NCI-H774 (cell line): ENCODE measurements around the gene NPBWR2.

Experiments
- DNase-seq: peaks from one replicate; lab custom pipeline; 2025; lab: John Stamatoyannopoulos, UW

Gene NPBWR2

DNA sequence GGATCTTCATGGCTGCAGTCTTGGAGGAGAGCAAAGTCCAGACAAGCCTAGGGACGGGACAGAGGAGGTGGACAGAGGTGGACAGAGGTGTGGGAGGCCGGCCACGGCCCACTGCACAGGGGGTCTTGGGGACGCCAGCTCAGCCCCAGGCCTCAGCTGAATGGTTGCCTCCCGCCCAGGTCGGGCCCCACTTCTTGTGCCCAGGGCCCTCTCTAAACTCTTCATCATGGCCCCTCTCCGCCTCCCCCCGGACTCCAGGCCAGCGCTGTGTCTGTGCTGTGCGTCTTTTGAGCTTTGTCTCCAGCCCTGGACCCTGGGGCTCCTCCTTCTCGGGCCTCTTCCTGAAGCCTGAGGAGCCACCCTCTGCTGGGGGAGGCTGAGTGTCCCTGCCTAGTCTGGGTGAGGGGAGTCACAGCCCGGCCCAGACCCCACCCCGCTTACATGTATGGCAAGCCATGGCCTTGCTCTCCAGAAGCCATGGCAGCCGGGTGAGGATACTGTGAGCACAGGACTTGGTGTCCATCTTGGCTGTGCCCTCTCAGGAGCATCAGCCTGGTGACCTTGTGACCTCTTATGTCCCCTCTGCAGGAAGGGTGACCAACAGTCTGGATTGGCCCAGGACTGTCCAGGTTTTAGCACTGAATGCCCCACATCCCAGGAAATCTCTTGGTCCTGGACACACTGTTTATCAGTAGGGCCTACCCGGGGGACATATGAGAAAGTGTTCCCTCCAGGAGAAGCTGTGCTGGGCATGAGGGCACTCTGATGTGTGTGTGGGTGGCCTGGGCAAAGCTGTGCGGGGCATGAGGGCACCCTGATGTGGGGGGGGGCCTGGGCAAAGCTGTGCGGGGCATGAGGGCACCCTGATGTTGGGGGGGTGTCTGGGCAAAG is 9.4 kb upstream of the NPBWR2 start:
- DNase-seq, result no peak

DNA sequence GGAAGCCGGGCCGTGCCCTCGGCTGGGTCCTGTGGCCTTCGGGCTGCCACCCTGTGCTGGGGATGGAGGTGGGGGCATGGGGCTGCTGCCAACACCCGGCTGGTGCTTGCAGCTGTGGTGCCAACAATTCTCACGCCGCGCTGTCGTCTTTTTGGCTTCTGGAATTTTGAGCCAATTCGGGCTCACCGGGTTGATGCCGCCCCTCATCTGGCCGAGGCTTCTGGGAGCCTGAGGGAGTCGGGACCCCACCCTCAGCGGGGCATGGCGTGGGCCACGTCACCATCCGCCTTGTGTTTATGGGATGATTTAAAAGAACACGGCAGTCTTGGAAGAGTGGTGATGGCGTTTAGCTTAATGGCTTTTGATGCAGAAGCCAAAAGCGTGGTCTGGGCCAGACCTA is 8.7 kb upstream of the NPBWR2 start:
- no peak for DNase-seq

DNA sequence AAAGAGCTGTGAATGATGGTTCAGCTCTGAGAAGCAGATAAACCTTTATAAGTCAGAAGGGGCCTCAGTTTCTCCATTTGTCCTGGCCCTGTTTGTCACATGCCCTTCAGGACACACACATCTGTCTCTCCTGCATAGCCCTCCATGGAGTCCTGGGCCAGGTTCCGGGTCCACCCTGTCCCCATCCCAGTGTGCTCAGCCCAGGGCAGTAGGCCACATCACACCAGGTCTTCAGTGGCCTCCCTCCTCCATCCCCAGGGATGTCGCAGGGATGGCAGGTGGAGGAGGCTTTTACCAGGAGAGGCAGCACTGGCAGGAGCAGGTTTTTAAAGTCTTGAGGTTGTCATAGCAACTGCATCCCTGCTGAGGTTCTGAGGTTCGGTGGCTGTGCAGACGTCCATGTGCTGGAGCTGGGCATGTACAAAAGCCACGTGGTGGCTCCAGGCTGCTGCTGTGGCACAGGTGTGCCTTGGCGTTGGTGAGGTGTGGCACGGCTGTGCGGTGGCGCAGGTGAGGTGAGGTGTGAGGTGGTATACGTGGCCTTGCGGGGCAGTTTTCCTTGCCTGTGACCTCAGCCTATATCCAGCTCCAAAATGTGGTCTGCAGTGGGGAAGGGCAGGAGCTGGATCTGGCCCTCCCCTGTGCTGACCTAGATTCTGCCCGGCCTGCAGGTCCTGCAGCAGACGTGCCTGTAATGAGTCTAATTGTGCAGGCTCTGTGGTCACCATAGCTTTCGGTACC is 8.0 kb upstream of the NPBWR2 start:
- no peak for DNase-seq

DNA sequence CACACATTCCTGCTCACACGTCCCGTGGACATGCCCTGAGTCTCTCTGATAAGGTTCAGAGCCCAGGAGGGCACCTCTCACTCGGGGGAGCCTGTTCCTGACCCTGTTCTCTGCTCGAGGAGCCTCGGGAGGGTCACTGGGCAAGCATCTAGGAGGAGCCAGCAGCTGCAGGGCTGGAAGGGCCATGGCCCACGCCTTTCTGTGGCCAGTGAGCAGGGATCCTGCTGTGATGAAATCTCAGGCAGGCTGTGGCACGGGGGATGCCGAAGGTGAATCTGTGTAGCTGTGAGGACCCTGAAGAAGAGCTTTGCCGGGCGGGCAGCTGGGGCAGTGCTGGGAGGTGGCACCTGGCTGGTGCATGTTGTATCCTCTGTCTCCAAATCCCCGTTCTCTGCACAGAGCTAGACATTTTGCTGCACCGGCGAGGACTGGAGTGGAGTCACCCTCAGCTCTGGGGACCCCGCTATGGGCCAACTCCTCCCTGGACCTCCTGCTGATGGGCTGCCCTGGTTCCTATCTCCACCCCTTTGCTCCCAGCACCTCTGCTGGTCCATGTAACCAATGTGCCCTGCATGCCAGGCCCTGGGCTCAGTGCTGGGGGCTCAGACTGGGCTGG is 7.1 kb upstream of the NPBWR2 start:
- no peak for DNase-seq

DNA sequence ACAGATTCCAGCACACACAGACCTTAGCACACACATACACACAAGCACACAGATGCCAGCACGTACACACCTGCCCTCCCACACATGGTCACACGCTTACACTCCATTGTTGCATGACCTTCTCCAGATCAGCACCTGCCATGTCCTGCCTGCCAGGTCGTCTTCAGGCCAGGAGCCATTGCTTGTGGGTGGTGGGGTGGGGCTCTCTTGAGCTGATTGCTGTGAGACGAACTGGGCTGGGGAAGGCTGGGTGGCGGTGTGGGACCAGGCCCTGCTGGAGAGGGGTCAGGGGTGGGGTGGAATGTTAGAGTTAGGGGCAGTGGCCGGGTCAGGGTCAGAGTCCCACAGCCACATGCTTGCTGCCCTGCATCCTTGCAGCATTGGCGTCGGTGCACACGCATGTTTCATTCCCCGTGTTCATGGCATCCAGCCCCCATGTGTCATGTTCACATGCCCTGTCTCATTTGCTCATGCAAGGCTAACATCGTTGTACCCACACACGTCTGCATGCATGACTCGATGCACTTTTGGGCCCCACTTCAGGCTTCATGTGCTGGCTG is 6.5 kb upstream of the NPBWR2 start:
- DNase-seq, result no peak

DNA sequence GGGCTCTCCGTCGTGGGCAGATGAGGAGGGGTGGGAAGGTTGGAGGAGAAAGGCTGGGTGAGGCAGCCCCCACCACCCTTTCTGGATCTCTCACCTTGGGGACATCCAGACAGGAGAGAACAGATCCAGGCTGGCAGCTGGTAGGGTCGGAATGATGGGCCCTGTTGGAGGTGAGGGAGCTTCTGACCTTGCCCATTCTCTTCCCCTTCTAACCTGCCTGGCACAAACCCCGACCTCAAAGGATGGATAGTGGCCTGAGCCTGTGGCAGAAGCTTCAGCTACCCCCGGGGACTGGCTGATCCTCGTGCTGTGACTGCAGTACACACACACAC is 6.0 kb upstream of the NPBWR2 start:
- DNase-seq, result no peak

DNA sequence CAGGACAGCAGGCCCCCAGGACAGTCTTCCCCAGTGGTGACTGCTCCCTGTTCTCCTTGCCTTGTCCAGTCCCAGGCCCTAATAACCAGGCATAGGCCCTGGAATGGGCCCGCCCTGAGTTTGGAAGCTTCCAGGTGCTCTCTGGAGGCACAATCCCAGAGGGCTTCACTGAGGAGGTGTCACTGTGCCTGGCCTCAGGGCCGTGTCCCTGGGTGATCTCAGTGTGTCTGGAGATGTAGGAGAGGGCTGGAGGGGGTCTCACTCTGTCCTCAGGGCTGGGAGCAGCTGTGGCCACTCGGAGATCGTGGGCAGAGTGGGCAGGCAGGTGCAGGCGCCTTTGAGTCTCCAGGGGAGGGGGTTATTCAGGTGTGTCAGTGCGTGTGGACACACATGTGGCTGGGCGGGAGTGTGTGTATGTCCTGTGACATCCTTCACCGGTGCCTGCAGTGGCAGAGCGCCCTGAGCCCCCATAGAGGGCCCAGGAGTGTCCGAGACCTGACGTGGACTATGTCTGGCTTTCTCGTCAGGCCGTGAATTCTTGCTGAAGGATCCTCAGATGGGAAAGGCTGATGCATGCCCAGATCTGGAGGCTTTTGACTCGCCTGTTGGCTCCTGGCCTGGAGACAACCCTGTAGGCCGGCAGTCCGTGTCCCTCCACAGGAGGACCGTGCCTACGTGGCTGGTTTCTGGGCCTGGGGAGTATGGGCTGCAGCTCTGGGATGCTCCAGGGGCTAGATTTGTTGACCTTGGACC is 5.5 kb upstream of the NPBWR2 start:
- DNase-seq, result no peak

DNA sequence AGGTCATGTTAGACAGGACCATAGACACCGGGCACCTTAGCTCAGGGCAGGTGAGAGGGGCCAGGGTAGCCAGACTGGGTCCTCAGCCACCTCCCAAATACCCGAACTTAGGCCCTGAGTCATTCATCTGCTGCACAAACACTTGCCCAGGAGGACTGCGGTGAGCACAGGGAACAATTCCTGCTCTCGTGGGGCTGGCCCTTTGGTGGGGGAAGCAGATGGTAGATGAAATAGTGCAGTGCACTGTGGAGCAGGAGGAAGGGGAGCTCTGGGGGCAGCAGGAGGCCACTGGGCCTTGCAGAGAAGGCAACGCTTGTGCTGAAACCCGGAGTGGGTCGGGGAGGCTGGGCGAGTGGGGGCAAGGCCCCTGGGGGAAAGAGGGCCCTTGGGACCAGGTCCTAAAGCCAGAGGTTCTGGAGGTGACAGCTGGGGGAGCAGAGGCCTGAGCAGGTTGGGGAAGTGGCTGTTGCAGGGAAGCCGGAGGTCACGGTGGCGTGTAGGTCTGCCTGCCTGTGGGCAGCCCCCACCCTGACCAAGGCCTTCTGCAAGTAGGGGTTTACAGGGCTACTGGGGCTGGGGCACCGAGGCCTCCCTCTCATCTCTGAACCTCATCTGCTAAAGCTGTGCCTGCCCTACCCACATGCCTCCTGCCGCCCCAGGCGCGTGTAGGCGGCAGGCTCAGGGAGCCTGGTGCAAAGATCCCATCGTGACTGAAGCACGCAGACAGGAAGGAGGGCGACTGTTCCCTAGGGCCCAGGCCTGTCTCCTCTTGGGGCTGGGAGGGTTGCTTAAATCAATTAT is 4.7 kb upstream of the NPBWR2 start:
- no peak for DNase-seq

DNA sequence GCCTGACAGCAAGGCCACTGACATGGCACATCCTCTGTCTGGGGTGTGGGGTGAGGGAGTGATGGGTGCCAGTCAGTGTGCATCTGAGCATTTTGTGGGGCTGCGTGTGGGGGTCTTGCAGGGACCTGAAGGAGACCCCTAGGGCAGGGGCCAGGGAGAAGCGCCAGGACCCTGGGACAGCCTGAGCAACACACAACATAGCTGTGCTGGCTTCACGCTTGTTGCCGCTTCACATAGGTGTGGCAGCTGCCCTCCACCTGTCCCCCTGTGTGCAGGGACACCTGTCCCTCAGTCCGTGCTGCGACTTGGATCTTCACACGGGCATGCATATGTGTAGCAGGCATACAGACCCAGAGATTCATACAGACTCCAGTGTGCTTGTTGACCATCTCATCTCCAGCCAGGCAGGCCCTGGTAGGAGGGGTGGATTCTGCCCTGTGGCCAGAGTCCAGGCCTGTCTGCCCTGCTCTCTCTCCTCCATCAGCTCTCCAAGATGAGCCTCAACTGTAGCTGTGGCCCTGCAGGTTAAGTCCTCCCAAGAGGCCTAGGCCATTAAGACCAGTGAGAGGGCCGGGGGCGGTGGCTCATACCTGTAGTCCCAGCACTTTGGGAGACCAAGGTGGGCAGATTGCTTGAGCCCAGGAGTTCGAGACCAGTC is 3.2 kb upstream of the NPBWR2 start:
- DNase-seq, result no peak

DNA sequence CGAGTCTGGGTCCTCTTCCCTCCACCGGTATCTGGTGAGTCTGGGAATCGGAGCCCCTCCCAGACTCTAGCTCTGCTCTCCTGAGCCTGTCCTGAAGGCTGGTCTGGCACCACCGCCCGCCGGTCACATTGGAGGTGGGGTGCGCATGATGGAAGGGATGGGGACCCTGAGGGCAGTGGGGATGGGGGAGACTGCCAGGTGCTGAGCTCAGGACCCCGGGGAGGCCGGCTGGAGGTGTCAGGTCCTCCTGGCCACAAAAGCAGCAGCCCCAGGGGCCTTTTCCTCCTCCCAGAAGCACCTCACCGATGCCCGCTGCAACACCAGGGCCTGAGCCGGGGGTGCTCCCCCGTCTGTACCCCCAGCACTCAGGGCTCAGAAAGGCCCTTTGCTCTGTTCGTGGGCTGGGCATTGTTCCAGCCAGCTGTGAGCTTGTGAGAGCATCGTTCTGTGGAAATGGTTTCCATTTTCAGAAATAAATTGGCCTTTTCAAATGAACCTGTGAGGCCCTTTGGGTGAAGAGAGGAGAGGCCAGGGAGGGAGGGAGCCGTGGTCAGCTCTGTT is 2.5 kb upstream of the NPBWR2 start:
- no peak for DNase-seq

DNA sequence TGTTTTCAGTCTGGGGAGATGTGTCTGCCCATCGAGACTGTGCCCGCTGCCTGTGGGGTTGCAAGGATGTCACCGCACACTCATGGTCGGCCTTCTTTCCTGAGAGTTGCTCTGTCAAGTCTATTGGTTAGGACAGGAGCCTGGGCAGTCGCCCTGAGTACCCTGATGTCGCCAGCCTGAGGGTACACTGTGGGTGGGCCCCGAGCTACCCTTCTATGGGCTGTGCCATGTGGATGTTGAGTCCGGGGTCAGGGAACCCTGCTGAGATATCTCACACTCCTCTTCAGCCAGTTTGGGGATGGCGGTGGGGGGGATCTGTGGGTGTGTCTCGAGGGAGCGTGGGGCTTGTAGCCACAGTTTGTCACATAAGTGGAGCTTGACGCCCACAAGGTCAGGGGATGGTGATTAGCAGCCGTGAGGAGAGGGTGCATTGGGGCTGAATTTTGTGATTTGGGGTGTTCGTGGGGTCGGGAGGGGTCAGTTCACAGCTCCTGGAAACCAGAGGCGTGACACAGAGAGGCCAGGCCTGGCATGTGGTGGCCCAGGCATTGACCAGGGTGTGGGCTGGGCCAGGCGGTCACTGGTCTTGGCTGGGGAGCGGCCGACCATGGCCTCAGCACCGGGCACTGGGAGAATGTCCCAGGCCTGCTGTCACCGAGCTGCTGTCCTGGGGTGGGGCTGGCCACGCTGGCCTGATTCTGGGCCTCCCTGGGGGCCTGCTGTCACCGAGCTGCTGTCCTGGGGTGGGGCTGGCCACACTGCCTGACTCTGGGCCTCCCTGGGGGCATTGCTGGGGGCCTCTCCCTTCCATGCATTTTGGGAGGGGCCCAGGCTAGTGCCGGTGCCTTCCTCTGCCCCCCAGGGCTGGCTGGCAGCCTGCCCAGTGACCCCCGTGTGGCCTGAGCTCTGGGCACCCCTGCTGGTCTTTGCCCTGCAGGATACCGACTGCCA is 1.6 kb upstream of the NPBWR2 start:
- no peak for DNase-seq

DNA sequence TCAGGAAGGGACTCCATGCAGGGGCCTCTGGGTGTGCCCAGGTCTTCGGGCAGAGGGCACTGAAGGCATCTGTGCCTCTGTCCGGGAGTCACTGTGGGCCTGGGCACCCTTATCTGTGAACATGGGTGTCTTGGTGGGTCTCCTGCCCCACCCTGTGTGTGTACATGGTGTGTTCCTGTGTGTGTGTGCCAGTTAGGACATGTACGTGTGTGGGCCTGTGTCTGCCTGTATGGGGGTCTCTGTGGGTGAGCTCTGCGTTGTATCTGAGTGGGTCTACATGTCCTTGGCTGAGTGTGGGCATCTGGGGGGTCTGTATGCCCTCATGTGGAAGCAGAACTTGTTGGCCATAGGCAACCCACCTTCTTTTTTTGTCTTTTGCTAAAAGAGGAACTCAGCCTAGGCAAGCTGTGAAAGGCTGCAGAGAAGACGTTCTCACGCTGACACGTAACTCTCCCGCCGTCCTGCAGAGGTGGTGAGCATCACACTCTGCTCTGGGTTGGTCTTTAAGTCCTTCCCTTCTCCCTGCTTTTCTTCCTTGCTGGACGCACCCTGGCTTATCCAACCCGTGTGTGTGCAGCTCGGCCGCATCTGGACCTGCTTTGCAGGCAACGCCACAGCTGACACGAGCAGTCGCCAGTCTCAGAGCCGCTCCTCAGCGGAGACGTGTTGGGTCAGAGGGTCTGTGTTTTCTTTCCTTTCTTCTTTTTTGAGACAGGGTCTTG is 532 bp upstream of the NPBWR2 start:
- no peak for DNase-seq

DNA sequence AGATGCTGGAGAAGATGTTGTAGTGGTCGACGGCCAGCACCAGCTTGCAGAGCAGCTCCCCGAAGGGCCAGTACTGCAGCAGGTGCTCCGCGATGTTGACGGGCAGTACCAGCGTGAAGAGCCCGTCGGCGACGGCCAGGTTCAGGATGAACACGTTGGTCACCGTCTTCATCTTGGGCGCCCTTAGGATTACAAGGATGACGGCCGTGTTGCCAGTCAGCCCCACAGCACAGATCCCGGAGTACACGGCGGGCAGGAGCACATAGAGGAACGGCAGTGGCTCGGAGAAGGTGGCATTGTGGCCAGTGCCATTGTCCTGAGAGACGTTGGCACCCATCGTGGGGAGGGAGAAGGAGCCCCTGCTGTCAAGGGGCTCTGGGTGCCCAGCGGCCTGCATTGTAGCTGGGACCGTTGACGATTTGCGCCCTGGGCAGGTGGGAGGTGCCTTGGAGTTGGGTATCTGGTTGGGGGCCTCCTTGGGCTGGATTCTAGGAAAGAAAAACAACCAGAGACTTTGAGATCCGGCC is 867 bp downstream of the NPBWR2 start:
- DNase-seq, result no peak

DNA sequence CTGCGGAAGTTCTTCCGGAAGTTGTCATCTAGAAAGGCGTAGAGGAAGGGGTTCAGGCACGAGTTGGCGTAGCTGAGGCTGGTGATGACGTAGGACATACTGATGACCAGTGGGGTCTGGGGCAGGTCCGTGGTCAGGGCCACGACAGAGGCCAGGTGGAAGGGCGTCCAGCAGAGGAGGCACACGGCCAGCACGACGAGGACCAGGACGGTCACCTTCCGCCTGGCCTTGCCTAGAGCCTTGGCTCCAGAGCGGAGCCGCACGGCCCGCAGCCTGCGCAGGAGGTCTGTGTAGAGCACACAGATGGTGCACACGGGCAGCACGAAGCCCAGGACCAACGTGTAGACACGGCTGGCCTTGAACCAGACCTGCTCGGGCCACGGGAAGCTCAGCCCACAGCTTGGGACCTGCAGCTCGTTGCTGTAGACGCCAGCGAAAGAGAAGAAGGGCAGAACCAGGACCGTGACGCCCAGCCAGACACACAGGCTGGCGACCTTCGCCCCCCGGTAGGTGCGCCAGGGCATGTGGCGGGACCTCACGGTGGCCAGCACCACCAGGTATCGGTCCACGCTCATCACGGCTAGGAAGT is 1.4 kb downstream of the NPBWR2 start:
- DNase-seq, result no peak

DNA sequence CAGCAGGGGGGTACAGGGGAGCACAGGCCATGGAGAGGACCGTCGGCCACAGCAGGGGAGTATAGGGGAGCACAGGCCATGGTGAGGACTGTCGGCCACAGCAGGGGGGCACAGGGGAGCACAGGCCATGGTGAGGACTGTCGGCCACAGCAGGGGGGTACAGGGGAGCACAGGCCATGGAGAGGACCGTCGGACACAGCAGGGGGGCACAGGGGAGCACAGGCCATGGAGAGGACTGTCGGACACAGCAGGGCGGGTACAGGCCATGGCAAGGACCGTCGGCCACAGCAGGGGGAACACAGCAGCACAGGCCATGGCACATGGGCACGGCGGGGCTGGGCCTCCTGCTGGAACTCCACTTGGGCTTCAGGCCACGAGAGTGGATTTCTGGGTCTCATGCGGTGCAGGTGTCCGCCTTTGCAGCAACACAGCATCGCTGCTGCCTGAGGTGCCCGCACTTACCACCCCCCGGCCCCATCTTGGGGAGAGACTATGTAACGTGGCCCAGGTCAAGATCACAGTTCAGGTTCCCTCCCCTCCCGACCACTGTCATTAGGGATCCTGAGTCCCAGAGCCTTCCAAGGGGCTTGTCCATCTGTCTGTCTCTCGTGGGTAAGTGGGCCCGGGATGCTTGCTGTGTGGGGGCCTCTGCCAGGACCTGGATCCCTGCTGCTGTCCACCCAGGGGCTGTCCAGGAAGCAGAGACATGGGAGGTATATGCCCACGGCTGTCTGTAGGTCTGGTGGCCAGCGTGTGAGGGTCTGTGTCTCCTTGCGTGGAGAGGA is 2.5 kb downstream of the NPBWR2 start:
- no peak for DNase-seq

DNA sequence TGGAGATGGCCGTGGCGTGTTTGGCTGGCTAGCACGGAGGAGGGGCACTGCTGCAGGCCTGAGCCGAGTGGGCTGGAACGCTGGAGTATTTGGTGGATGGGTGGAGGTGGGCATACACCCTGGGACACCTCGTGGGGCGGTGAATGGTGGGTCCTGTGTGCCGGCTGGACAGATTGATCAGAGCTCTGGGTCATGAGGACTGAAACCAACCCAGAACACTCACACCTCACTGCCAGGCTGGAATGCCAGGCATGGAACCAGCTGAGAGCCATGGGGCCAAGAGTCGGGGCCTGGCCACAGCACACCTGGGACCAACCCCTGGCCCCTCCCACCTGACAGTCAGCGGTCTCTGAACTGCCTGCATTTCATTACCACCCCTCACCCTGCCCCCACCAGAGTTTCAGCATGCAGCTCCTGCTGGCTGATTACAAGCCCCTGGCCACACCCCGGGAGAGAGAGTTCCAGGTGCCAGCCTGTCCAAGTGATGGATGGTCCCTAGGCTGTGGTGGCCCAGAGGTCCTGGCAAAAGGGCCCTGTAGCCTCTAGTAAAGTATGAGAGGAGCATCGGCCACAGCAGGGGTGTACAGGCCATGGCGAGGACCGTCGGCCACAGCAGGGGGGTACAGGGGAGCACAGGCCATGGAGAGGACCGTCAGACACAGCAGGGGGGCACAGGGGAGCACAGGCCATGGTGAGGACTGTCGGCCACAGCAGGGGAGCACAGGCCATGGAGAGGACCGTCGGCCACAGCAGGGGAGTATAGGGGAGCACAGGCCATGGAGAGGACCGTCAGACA is 3.3 kb downstream of the NPBWR2 start:
- no peak for DNase-seq
